MM.1S (cell line): ENCODE results near the gene CCNE1.

ENCODE experiments used
- EZH2 ChIP-seq: fragments of 300-600 bp; sonication (generic); optimal IDR thresholded peaks from 2 replicates; pipeline ENCODE3; 2017; ENCODE audit warnings: low read depth, mild to moderate bottlenecking, antibody characterized with exemption, low read length, mixed read lengths
- TF ChIP-seq, protein P1 (sequence below): fragments of 300-600 bp; sonication (generic); IDR thresholded peaks from 2 replicates; pipeline ENCODE4 v1.5.1; 2016; ENCODE audit warnings: antibody characterized with exemption, low read length, mixed read lengths

GRCh38 chr19:29795461-29796172, 16.2 kb upstream of the CCNE1 start:
- TF ChIP-seq, protein P1, sequence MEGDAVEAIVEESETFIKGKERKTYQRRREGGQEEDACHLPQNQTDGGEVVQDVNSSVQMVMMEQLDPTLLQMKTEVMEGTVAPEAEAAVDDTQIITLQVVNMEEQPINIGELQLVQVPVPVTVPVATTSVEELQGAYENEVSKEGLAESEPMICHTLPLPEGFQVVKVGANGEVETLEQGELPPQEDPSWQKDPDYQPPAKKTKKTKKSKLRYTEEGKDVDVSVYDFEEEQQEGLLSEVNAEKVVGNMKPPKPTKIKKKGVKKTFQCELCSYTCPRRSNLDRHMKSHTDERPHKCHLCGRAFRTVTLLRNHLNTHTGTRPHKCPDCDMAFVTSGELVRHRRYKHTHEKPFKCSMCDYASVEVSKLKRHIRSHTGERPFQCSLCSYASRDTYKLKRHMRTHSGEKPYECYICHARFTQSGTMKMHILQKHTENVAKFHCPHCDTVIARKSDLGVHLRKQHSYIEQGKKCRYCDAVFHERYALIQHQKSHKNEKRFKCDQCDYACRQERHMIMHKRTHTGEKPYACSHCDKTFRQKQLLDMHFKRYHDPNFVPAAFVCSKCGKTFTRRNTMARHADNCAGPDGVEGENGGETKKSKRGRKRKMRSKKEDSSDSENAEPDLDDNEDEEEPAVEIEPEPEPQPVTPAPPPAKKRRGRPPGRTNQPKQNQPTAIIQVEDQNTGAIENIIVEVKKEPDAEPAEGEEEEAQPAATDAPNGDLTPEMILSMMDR: no peak
- no peak for TF ChIP-seq EZH2
